ENCODE measurements around the gene NAA38.

The NAA38 gene

DNA sequence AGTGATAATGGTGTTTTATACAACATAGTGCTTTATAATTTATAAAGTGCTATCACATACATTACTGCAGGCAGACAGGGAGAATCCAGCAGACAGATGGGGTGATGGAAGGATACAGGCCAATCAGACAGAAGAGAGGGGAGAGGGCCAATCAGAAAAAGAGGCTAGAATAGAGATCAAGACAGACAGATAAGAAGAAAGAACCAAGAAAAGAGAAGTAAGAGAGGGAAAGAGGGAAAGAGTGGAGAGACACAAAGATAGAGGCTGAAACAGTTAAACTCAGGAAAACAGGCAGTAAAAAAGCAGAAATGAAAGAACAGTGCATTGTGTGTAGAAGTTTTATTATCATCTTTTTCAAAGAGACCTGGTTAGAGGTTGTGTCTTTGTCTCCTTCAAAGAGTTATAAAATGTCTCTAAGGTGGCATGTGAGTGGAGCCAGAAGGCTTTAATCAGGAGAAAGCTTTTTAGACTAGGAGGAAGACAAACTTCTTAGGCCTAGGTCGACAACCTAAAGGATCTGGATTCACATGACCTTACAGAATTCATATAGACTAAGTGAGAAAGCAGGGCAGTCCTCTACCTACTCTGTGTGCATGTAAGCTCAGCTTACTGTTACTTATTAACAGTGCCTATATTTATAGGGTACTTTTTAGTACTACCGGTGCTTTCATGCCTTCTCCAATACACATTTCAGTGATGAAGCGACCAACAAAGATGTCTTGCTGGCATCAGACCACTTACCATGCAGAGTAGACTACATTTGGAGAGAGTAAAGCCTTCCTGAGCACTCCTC lies 22.9 kb upstream of the NAA38 start:
- Histone ChIP-seq H2AFZ (ENCODE audit: low read depth, low read length) (no peak overlapping the region), H3K4me3 (ENCODE audit: low read length) (no peak overlapping the region), H3K9me3 (ENCODE audit: insufficient read depth, low read length) (no peaks in the 10 kb centered on the region), H4K20me1 (ENCODE audit: insufficient read depth, low read length) (no peaks in the 10 kb centered on the region), H3K4me1 (ENCODE audit: low read length) (peaks cover 28% of the 10 kb centered on the region), H3K79me2 (ENCODE audit: low read length) (peaks cover 1% of the 10 kb centered on the region; the same call in 1 of the 2 replicates), H3K9ac (ENCODE audit: low read length) (no peak overlapping the region), H3K36me3 (replicated peaks; ENCODE audit: low read depth, low read length) (peaks cover 4% of the 10 kb centered on the region), H3K27ac (ENCODE audit: low read length) (no peak overlapping the region), H3K4me2 (ENCODE audit: low read length) (0 out of 2 replicates have a peak overlapping the region, but pooled peaks have one; percentile 11), H3K27me3 (ENCODE audit: low read depth, low read length) (no peaks in the 10 kb centered on the region)
- TF ChIP-seq, protein P1, sequence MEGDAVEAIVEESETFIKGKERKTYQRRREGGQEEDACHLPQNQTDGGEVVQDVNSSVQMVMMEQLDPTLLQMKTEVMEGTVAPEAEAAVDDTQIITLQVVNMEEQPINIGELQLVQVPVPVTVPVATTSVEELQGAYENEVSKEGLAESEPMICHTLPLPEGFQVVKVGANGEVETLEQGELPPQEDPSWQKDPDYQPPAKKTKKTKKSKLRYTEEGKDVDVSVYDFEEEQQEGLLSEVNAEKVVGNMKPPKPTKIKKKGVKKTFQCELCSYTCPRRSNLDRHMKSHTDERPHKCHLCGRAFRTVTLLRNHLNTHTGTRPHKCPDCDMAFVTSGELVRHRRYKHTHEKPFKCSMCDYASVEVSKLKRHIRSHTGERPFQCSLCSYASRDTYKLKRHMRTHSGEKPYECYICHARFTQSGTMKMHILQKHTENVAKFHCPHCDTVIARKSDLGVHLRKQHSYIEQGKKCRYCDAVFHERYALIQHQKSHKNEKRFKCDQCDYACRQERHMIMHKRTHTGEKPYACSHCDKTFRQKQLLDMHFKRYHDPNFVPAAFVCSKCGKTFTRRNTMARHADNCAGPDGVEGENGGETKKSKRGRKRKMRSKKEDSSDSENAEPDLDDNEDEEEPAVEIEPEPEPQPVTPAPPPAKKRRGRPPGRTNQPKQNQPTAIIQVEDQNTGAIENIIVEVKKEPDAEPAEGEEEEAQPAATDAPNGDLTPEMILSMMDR (IDR thresholded peaks at IDR 0.05; ENCODE audit: low read depth, low read length), result no peak
- TF ChIP-seq EZH2phosphoT487 (IDR thresholded peaks at IDR 0.05; ENCODE audit: low read depth), result no peak

DNA sequence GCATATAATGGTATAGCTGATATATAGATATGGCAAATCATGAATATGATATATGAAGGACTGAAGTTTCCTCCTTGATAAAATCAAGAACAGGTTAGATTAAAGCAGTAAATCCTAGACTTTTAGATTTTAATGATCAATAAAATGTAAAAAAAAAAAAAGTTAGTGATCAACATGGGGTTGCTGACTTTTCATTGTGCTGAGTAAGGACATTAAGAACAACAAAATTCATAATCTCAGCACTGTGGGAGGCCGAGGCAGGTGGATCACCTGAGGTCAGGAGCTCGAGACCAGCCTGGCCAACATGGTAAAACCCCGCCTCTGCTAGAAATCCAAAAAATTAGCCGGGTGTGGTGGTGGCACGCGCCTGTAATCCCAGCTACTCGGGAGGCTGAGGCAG lies 20.9 kb upstream of the NAA38 start:
- Histone ChIP-seq H3K79me2 (ENCODE audit: low read length) (no peaks in the 10 kb centered on the region), H3K36me3 (replicated peaks; ENCODE audit: low read depth, low read length) (peaks cover 4% of the 10 kb centered on the region), H3K4me1 (ENCODE audit: low read length) (peaks cover 20% of the 10 kb centered on the region), H3K4me2 (ENCODE audit: low read length) (no peak overlapping the region), H4K20me1 (ENCODE audit: insufficient read depth, low read length) (no peaks in the 10 kb centered on the region), H3K9me3 (ENCODE audit: insufficient read depth, low read length) (no peaks in the 10 kb centered on the region), H2AFZ (ENCODE audit: low read depth, low read length) (no peak overlapping the region), H3K27me3 (ENCODE audit: low read depth, low read length) (no peaks in the 10 kb centered on the region), H3K9ac (ENCODE audit: low read length) (no peak overlapping the region), H3K4me3 (ENCODE audit: low read length) (no peak overlapping the region), H3K27ac (ENCODE audit: low read length) (no peak overlapping the region)
- TF ChIP-seq, protein P1 (IDR thresholded peaks at IDR 0.05; ENCODE audit: low read depth, low read length), result no peak
- no peak for TF ChIP-seq EZH2phosphoT487 (IDR thresholded peaks at IDR 0.05; ENCODE audit: low read depth)

DNA sequence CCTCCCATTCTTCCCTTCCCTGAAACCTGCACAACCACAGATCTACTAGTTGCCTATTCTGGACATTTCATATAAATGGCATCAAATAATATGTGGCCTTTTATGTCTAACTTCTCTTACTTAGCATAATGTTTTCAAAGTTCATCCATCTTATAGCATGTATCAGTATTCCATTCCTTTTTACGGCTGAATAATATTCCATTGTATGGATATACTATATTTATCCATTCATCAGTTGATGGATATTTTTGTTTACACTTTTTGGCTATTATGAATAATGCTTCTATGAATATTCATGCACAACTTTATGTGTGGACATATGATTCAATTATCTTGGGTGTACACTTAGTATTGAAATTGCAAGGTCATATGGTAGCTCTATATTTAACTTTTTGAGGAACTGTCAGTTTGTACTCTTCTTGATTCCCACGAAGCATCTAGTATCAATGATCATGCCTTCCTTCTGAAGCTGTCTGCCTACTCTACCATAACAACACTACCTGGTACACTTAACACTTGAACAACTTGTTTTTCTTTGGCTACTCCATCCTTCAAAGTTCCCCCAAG lies 18.5 kb upstream of the NAA38 start:
- H3K27me3 ChIP-seq (ENCODE audit: low read depth, low read length), result no peaks in the 10 kb centered on the region
- no peaks in the 10 kb centered on the region for H3K9me3 ChIP-seq (ENCODE audit: insufficient read depth, low read length)
- H3K4me2 ChIP-seq (ENCODE audit: low read length), result no peak overlapping the region
- H2AFZ ChIP-seq (ENCODE audit: low read depth, low read length), result no peak overlapping the region
- TF ChIP-seq, protein P1 (IDR thresholded peaks at IDR 0.05; ENCODE audit: low read depth, low read length), result no peak
- no peak for TF ChIP-seq EZH2phosphoT487 (IDR thresholded peaks at IDR 0.05; ENCODE audit: low read depth)
- no peaks in the 10 kb centered on the region for H3K79me2 ChIP-seq (ENCODE audit: low read length)
- no peaks in the 10 kb centered on the region for H4K20me1 ChIP-seq (ENCODE audit: insufficient read depth, low read length)
- H3K36me3 ChIP-seq (replicated peaks; ENCODE audit: low read depth, low read length), result no peaks in the 10 kb centered on the region
- H3K27ac ChIP-seq (ENCODE audit: low read length), result no peak overlapping the region
- peaks cover 13% of the 10 kb centered on the region for H3K4me1 ChIP-seq (ENCODE audit: low read length)
- H3K4me3 ChIP-seq (ENCODE audit: low read length), result no peak overlapping the region
- H3K9ac ChIP-seq (ENCODE audit: low read length), result no peak overlapping the region

DNA sequence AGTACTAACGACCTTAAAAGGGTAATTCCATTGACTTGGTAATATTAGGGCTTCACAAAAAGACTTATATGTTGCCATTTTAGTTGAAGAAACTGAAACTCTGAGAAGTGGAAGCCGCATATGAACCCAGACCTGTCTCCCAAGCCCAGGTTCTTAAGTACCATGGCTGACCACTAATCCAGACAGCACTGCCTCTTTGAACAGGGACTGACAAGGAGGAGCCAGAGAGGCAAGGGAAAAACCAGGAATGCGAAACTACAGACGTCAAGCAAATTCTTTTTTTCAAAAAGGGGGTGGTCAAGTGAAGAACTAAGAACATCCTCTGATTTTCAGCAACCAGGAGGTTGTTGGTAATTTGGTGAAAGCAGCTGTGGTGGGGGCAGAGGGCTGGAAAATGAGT lies 15.7 kb upstream of the NAA38 start:
- Histone ChIP-seq H3K27ac (ENCODE audit: low read length) (no peak overlapping the region), H4K20me1 (ENCODE audit: insufficient read depth, low read length) (no peaks in the 10 kb centered on the region), H3K9ac (ENCODE audit: low read length) (no peak overlapping the region), H3K4me1 (ENCODE audit: low read length) (no peaks in the 10 kb centered on the region), H3K36me3 (replicated peaks; ENCODE audit: low read depth, low read length) (no peaks in the 10 kb centered on the region), H3K4me3 (ENCODE audit: low read length) (no peak overlapping the region), H3K79me2 (ENCODE audit: low read length) (no peaks in the 10 kb centered on the region), H3K27me3 (ENCODE audit: low read depth, low read length) (no peaks in the 10 kb centered on the region), H3K4me2 (ENCODE audit: low read length) (no peak overlapping the region), H3K9me3 (ENCODE audit: insufficient read depth, low read length) (no peaks in the 10 kb centered on the region), H2AFZ (ENCODE audit: low read depth, low read length) (no peak overlapping the region)
- TF ChIP-seq, protein P1 (IDR thresholded peaks at IDR 0.05; ENCODE audit: low read depth, low read length), result no peak
- TF ChIP-seq EZH2phosphoT487 (IDR thresholded peaks at IDR 0.05; ENCODE audit: low read depth), result no peak
